GM21528 (cell line): Measurements from ENCODE around the gene ANKS1B.
"Not testable (repeated sequence)": the region's sequence is repeated elsewhere in the genome, so short reads cannot be mapped to it uniquely, and the experiment has no call there.

Source experiments
- ATAC-seq: cut with Tn5 transposase; IDR thresholded peaks from one replicate; pipeline ENCODE4 v1.9.1; 2021; ENCODE audit warnings: mild to moderate bottlenecking, moderate library complexity; ENCODE audit not compliant: unreplicated experiment, low FRiP score

ANKS1B gene

GRCh38 chr12:99611599-99611998 is 373.1 kb downstream of the ANKS1B start:
- no peak for ATAC-seq

- ATAC-seq, result no peak
These were observed 373.6 kb downstream of the ANKS1B start for GRCh38 chr12:99611117-99611516.

DNA sequence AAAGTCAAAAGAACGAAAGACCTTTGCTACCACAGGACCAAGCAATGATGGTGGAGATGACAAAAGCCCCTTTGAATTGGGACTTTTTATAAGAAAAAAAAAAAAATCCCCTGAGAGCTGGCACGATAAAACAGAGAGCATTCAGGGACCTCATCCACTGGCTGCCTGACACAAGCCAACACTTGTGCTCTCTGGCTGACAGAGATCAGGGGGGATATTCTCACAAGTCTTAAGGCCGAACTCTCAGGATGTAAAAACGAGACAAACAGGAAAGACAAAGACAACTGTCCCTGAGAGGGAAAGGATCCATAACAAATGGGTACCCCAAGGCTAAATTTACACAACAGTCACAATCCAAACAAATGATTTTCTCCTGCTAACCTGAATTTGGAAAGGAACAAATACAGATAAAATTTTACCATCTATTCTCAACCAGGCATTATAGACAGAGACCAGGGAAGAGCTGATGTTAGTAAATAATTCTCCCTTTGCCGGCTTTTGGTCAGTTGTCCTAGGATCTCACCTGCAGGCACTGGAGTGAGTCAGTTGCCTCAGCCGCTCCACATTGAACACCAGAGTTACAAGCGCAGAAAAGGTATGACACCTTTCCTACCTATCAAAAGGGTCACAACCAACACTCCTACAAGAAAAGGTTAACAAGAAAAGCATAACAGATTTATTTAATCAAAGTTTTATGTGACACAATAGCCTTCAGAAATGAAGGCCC is 375.1 kb downstream of the ANKS1B start:
- no peak for ATAC-seq

GRCh38 chr12:99600388-99600787 is 384.3 kb downstream of the ANKS1B start:
- peak; percentile 84 for ATAC-seq

- no peak for ATAC-seq
These were observed 386.0 kb downstream of the ANKS1B start for GRCh38 chr12:99598785-99599184.

GRCh38 chr12:99596762-99597161 is 388.0 kb downstream of the ANKS1B start:
- ATAC-seq, result no peak

GRCh38 chr12:99577125-99577524 is 407.6 kb downstream of the ANKS1B start:
- ATAC-seq, result not testable (repeated sequence)

DNA sequence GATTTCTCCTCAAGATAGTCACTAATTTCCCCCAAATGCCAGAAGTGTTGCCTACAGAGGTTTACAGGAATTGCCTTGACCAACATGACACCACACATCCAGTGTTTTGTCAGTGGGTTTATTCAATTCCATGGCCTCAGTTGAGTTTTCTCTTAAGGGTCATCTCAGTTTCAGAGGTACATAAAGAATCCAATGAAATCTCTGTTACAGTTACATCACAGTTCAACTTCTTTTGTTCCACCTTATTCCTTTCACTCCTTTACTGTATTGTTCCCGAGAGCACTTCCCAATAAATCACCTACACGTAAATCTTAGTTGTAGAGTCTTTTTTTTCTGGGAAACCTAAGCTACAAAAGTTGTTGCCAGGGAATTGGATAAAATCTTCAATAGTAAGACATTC is 410.8 kb downstream of the ANKS1B start:
- ATAC-seq, result no peak

DNA sequence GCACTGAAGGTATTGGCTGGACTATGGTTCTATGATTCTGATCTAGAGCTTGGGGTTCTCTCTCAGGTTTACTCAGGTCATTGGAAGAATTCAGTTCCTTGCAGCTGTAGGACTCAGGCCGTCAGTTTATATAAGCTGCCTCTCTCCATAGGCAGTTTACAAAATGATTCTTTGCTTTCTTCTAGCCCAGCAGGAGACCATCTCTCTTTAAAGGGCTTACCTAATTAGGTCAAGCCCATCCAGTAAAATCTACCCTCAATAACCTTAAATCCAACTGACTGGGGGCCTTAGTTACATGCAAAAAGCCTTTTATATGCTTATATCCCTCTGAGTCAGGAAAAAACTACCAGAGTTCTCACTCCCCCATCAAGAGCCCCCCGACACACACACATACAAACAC is 417.7 kb downstream of the ANKS1B start:
- no peak for ATAC-seq

GRCh38 chr12:99558109-99558508 is 426.6 kb downstream of the ANKS1B start:
- no peak for ATAC-seq

DNA sequence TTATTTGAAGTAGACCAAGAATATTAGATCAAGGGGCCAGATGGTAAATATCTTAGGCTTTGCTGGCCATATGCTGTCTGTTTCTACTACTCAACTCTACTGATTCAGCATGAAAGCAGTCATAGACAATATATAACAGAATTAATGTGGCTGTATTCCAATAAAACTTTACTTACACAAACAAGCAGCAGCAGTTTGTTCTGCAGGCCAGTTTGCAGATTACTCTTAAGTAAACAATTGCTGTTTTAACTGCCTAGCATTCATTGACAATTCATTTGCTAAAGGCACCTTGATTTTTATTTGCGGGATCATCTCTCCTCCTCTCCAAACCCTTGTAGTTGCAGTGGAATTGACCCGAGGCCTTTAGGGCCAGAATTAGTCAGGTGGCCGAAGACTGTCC is 431.3 kb downstream of the ANKS1B start:
- no peak for ATAC-seq

DNA sequence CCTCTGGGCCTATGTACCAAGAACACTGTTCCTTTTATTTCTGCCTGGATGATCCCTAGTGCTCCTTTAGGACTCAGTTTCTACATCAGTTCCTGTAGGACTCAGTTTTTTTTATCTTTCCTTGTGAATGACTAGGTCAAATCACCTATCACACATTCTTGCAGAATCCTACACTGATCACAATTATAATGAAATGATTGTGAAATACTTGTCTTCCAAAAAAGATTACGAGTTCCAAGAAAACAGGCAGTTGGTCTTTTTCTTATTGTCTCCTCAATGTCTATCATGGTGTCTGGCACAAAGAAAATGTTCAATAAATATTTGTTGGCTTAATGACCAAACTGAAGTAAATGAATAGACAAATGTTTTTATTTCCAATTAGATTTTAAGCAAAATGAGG is 432.7 kb downstream of the ANKS1B start:
- ATAC-seq, result no peak

DNA sequence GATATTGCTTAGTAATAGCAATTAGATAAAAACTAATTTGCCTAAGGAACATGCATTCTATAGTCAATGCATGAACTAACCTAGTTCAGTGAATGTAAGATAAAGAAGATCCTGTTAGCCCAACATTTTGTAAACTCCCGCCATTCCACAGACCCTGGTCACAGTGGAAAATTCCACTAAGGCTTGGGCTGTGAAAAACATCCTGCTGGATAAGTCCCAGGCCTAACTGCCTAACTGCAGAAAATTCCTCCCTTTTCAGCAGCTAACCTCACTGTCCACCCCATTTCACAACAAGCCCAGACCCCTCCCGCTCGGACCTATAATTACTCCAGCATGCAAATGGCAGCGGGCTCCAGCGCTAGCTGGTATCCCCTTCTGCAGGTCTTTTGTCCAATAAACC is 435.1 kb downstream of the ANKS1B start:
- no peak for ATAC-seq

DNA sequence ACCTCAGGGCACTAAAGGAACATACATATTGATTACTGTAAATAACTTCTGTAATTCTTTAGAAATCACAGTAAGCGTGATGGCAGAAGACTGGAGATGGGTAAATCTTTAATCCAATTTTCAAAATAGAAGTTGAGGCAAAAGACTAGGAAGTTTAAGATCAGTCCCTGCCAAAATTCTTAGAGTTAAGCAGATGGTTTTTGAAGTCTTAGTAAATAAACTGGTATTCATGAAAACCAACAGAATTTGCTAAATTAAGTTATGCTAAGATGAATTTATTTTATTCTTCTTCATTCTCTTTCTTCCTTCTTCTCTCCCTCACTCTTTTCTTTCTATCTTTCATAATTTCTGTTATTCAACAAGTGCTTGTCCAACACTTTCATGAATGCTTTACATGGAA is 435.5 kb downstream of the ANKS1B start:
- no peak for ATAC-seq

DNA sequence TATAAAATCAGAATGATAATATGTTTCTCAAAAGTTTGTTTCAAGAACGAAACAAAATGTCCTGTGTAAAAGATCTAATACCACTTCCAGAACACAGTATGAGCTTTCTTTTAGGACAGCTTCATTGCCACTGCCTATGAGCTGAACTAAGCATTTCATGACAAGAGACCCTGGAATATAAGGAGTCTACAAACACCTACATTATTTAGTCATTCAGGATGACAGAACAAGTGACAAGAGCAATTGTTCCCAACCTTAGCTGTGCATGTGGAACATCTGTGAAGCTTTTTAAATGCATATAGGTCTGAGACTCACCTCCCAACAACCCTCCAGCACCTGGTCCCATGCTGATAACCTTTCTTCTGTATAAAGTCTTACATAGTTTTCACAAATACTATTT is 440.3 kb downstream of the ANKS1B start:
- no peak for ATAC-seq

DNA sequence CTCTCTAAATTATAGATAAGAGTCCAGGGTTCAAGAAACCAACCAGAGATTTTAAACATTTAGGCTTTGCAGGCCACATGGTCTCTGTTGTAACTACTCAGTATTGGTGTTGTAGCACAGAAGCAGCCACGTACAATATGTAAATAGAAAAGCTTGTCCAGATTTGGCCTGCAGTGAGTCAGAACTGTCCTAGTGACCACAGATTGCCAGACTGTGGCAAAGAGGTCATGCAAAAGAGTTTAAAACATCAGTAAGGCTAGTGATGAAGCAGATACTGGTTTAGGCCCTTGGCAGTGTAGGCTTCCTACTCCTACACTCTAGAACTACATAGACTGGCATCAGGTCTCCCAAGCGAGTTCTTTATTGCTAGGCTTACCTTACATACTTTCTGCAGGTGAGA is 454.8 kb downstream of the ANKS1B start:
- peak; percentile 89 for ATAC-seq

DNA sequence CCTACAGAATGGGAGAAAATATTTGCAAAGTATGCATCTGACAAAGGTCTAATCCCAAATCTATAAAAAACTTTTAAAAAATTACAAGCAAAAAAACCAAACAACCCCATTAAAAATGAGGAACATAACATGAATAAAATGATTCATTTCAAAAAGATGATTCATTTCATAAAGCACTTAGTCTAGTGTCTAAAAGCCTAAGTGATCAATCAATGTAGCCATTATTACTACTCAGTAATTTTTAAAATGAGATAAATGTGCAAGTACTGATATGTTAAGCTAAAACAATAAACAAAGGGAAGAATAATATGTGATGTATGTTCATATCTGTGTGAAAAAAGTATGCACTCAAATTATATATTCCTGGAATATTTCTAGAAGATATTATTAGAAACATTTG is 456.3 kb downstream of the ANKS1B start:
- no peak for ATAC-seq

DNA sequence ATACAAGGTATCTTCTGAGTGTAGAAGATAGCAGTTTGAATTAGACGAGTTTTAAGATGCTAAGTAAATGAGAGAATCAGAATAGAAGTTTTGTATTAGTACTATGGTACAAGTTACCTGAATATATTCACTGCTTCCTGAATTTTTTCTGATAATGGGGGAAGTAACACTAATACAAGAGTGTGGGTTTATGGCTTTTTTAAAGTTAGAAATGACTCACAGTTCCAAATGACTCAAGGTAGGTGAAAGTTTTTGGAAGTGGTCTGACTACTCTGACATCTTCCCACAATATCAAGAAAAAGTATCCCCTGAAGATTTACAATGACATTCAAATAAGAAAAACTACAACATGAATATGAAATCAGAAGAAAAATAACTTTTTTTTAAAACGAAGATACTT is 460.9 kb downstream of the ANKS1B start:
- no peak for ATAC-seq

DNA sequence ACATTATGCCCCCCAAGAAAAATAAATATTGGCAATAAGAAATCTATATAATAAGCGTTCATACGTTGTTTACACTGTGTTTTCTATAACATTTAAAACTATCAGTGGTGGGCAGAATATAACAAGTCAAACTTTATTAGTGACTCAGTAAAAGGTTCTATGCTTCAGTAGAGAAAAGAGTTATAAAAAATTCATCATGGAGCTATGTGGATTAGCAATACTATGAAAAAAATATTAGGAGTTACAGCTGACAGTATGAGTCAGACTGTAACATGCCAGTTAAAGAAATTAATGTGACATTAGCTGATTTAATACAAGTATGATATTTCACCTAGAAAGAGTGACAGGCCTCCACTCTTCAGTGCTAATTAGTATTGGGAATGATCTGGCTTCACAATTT is 462.3 kb downstream of the ANKS1B start:
- no peak for ATAC-seq

DNA sequence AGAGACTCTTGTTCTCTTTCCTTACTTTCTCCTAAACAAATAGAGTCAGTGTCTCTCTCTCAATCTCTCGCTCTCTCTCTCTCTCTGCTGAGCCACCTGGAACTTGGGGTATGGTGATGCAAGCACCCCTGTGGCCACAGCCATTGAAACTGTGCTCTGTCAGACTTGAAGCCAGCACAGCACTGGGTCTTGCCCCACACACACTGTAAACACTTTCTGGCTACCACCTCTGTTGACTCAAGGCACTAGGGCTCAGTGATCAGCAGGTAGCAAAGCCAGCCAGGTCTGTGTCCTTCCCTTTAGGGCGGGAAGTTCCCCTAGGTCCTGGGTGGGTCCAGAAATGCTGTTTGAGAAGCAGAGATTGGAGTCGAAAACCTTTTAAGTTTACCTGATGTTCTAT is 463.1 kb downstream of the ANKS1B start:
- ATAC-seq, result no peak

DNA sequence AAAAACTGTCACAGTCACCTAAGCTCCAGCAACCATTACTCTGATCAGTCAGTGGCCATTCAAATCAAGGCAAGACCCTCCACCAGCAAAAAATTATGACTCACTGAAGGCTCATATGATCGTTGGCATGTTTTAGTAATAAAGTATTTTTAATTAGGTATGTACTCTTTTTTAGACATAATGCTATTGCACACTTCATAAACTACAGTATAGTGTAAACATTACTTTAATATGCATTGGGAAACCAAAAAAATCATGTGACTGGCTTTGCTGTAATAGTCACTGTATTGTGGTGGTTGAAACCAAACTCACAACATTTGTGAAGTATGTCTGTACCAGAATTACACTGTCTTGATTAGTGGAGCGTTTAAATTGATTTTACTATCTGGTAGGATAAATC is 471.7 kb downstream of the ANKS1B start:
- ATAC-seq, result no peak

GRCh38 chr12:99505805-99506204 is 478.9 kb downstream of the ANKS1B start:
- ATAC-seq, result no peak

GRCh38 chr12:99498756-99499155 is 486.0 kb downstream of the ANKS1B start:
- ATAC-seq, result no peak
